HEK293 (cell line): Measurements from ENCODE around the gene DCK.

Experiments
- CTCF ChIA-PET: fragments of 350-600 bp; formaldehyde crosslinking; extraction: SDS; loops from one replicate; lab custom pipeline; 2021; ENCODE audit warnings: antibody characterized with exemption; lab: Yijun Ruan, JAX
- POLR2A ChIA-PET: fragments of 300-600 bp; formaldehyde crosslinking; extraction: SDS; loops from one replicate; lab custom pipeline; 2020; ENCODE audit warnings: antibody characterized with exemption, inconsistent platforms; lab: Yijun Ruan, JAX
- H3K27ac ChIP-seq: fragments of 200-500 bp; sonication (Bioruptor generic); 2 replicates; pipeline ENCODE4 v1.5.1; 2014; ENCODE audit warnings: low read depth, low read length, control low read depth, inconsistent platforms; ENCODE audit errors: extremely low read depth
- H3K36me3 ChIP-seq, 2 experiments: fragments of 200-500 bp in 1 of 2; sonication (Bioruptor generic) in 1 of 2; 1 replicate in 1 of 2; 2 replicates in 1 of 2; pipeline ENCODE4 v1.5.1; 2014 to 2017; ENCODE audit warnings: inconsistent platforms in 2 of 2, low read length in 2 of 2; ENCODE audit not compliant: control insufficient read depth in 2 of 2, insufficient read depth in 1 of 2
- H3K4me1 ChIP-seq: fragments of 200-500 bp; sonication (Bioruptor generic); 2 replicates; pipeline ENCODE4 v1.5.1; 2014; ENCODE audit warnings: mild to moderate bottlenecking, low read length, inconsistent platforms; ENCODE audit not compliant: control insufficient read depth, insufficient read depth
- H3K4me3 ChIP-seq: 2 replicates; pipeline ENCODE4 v1.5.1; 2011; ENCODE audit warnings: low read depth, mild to moderate bottlenecking, control low read depth, low read length, moderate library complexity
- H3K9me3 ChIP-seq: fragments of 200-500 bp; sonication (Bioruptor generic); 2 replicates; pipeline ENCODE4 v1.5.1; 2014; ENCODE audit warnings: low read depth, low read length, inconsistent platforms; ENCODE audit not compliant: control insufficient read depth, insufficient read depth
- FEZF1 ChIP-seq: fragments of 450-650 bp; formaldehyde crosslinking; IDR thresholded peaks from 2 replicates; pipeline ENCODE4 v1.5.1; 2016; ENCODE audit warnings: missing biosample characterization, missing genetic modification characterization
- KLF1 ChIP-seq: fragments of 450-650 bp; formaldehyde crosslinking; IDR thresholded peaks from 2 replicates; pipeline ENCODE4 v1.5.1; 2016; ENCODE audit warnings: missing biosample characterization, missing genetic modification characterization
- KLF16 ChIP-seq: fragments of 450-650 bp; formaldehyde crosslinking; IDR thresholded peaks from 2 replicates; pipeline ENCODE4 v1.5.1; 2017; ENCODE audit warnings: missing biosample characterization, missing genetic modification characterization
- ZBTB11 ChIP-seq: fragments of 450-650 bp; formaldehyde crosslinking; conservative IDR thresholded peaks from 2 replicates; pipeline ENCODE4 v1.5.1; 2016; ENCODE audit warnings: low read depth, missing biosample characterization, missing genetic modification characterization
- ZBTB26 ChIP-seq: fragments of 450-650 bp; formaldehyde crosslinking; optimal IDR thresholded peaks from 2 replicates; pipeline ENCODE3; 2016; ENCODE audit warnings: missing biosample characterization, mild to moderate bottlenecking, missing genetic modification characterization
- ZFHX2 ChIP-seq: fragments of 450-650 bp; formaldehyde crosslinking; conservative IDR thresholded peaks from 2 replicates; pipeline ENCODE4 v1.5.1; 2016; ENCODE audit warnings: missing biosample characterization, missing genetic modification characterization
- ZNF10 ChIP-seq: fragments of 450-650 bp; formaldehyde crosslinking; IDR thresholded peaks from 2 replicates; pipeline ENCODE4 v1.5.1; 2017; ENCODE audit warnings: missing biosample characterization, missing genetic modification characterization
- ZNF114 ChIP-seq: fragments of 450-650 bp; formaldehyde crosslinking; IDR thresholded peaks from 2 replicates; pipeline ENCODE4 v1.5.0; 2017; ENCODE audit warnings: missing biosample characterization, missing genetic modification characterization
- ZNF169 ChIP-seq: fragments of 450-650 bp; formaldehyde crosslinking; IDR thresholded peaks from 2 replicates; pipeline ENCODE4 v1.5.1; 2016; ENCODE audit warnings: missing biosample characterization, missing genetic modification characterization
- ZNF2 ChIP-seq: fragments of 450-650 bp; formaldehyde crosslinking; IDR thresholded peaks from 2 replicates; pipeline ENCODE4 v1.5.1; 2016; ENCODE audit warnings: missing biosample characterization, missing genetic modification characterization
- ZNF221 ChIP-seq: fragments of 450-650 bp; formaldehyde crosslinking; IDR thresholded peaks from 2 replicates; pipeline ENCODE4 v1.5.1; 2017; ENCODE audit warnings: missing biosample characterization, missing genetic modification characterization, borderline replicate concordance
- ZNF311 ChIP-seq: fragments of 450-650 bp; formaldehyde crosslinking; IDR thresholded peaks from 2 replicates; pipeline ENCODE4 v1.5.1; 2017; ENCODE audit warnings: missing biosample characterization, missing genetic modification characterization, borderline replicate concordance
- ZNF560 ChIP-seq: fragments of 450-650 bp; formaldehyde crosslinking; IDR thresholded peaks from 2 replicates; pipeline ENCODE4 v1.5.1; 2017; ENCODE audit warnings: missing biosample characterization, missing genetic modification characterization, borderline replicate concordance
- ZNF76 ChIP-seq: fragments of 450-650 bp; formaldehyde crosslinking; IDR thresholded peaks from 2 replicates; pipeline ENCODE4; 2016; ENCODE audit warnings: low read depth, missing biosample characterization, missing genetic modification characterization, borderline replicate concordance
- TF ChIP-seq, protein P1 (sequence below): fragments of 450-650 bp; formaldehyde crosslinking; IDR thresholded peaks from 2 replicates; pipeline ENCODE4 v1.5.1; 2016; ENCODE audit warnings: missing biosample characterization, missing genetic modification characterization
- TF ChIP-seq, protein P2 (sequence below): fragments of 450-650 bp; IDR thresholded peaks from 2 replicates; pipeline ENCODE4 v1.5.1; 2018; ENCODE audit warnings: missing biosample characterization, missing genetic modification characterization
- TF ChIP-seq, protein P3 (sequence below): IDR thresholded peaks from 2 replicates; pipeline ENCODE4 v1.6.1; 2011; ENCODE audit warnings: mild to moderate bottlenecking, low read depth, low read length, borderline replicate concordance
- TF ChIP-seq, protein P4 (sequence below): fragments of 450-650 bp; formaldehyde crosslinking; IDR thresholded peaks from 2 replicates; pipeline ENCODE4 v1.5.1; 2016; ENCODE audit warnings: missing biosample characterization, missing genetic modification characterization

The DCK gene

GRCh38 chr4:71050809-71051208, 57.4 kb downstream of the DCK start:
- Histone ChIP-seq H3K9me3 (no peaks in the 10 kb centered on the region), H3K4me1 (no peaks in the 10 kb centered on the region), H3K36me3 (no peaks in the 10 kb centered on the region), H3K4me3 (no peak overlapping the region), H3K27ac (no peak overlapping the region)
- ChIA-PET POLR2A (no interaction called here), CTCF (no interaction called here)
- no peak for TF ChIP-seq ZNF221 (tag by site-specific recombination)
- no peak for TF ChIP-seq ZFHX2 (tag by site-specific recombination)
- TF ChIP-seq, protein P1, sequence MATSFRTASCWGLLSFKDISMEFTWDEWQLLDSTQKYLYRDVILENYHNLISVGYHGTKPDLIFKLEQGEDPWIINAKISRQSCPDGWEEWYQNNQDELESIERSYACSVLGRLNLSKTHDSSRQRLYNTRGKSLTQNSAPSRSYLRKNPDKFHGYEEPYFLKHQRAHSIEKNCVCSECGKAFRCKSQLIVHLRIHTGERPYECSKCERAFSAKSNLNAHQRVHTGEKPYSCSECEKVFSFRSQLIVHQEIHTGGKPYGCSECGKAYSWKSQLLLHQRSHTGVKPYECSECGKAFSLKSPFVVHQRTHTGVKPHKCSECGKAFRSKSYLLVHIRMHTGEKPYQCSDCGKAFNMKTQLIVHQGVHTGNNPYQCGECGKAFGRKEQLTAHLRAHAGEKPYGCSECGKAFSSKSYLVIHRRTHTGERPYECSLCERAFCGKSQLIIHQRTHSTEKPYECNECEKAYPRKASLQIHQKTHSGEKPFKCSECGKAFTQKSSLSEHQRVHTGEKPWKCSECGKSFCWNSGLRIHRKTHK = no peak
- no peak for TF ChIP-seq ZNF169 (tag by site-specific recombination)
- TF ChIP-seq ZNF10 (tag by site-specific recombination) = no peak
- TF ChIP-seq, protein P2, sequence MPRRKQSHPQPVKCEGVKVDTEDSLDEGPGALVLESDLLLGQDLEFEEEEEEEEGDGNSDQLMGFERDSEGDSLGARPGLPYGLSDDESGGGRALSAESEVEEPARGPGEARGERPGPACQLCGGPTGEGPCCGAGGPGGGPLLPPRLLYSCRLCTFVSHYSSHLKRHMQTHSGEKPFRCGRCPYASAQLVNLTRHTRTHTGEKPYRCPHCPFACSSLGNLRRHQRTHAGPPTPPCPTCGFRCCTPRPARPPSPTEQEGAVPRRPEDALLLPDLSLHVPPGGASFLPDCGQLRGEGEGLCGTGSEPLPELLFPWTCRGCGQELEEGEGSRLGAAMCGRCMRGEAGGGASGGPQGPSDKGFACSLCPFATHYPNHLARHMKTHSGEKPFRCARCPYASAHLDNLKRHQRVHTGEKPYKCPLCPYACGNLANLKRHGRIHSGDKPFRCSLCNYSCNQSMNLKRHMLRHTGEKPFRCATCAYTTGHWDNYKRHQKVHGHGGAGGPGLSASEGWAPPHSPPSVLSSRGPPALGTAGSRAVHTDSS (tag by site-specific recombination) = no peak
- TF ChIP-seq ZBTB11 = no peak
- TF ChIP-seq ZNF76 (tag by site-specific recombination) = no peak
- TF ChIP-seq KLF16 (tag by site-specific recombination) = no peak
- TF ChIP-seq ZNF2 (tag by site-specific recombination) = no peak
- TF ChIP-seq, protein P3, sequence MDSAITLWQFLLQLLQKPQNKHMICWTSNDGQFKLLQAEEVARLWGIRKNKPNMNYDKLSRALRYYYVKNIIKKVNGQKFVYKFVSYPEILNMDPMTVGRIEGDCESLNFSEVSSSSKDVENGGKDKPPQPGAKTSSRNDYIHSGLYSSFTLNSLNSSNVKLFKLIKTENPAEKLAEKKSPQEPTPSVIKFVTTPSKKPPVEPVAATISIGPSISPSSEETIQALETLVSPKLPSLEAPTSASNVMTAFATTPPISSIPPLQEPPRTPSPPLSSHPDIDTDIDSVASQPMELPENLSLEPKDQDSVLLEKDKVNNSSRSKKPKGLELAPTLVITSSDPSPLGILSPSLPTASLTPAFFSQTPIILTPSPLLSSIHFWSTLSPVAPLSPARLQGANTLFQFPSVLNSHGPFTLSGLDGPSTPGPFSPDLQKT = no peak
- TF ChIP-seq, protein P4, sequence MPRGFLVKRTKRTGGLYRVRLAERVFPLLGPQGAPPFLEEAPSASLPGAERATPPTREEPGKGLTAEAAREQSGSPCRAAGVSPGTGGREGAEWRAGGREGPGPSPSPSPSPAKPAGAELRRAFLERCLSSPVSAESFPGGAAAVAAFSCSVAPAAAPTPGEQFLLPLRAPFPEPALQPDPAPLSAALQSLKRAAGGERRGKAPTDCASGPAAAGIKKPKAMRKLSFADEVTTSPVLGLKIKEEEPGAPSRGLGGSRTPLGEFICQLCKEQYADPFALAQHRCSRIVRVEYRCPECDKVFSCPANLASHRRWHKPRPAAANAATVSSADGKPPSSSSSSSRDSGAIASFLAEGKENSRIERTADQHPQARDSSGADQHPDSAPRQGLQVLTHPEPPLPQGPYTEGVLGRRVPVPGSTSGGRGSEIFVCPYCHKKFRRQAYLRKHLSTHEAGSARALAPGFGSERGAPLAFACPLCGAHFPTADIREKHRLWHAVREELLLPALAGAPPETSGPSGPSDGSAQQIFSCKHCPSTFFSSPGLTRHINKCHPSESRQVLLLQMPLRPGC (tag by site-specific recombination) = no peak
- no peak for TF ChIP-seq ZNF114
- TF ChIP-seq ZBTB26 = no peak
- TF ChIP-seq FEZF1 (tag by site-specific recombination) = no peak
- no peak for TF ChIP-seq KLF1 (tag by site-specific recombination)
- no peak for TF ChIP-seq ZNF311 (tag by site-specific recombination)
- TF ChIP-seq ZNF560 (tag by site-specific recombination) = no peak
